Measurements from ENCODE around the gene HLA-DMB. TPM values are rescaled to one million over a fixed set of nuclear protein-coding genes. Genes with fewer than 3 reads are reported as not detected.

The HLA-DMB gene
- total RNA-seq, 4 donors from 2014 or later: 16.9 to 29.4 (median 22.4) TPM

DNA sequence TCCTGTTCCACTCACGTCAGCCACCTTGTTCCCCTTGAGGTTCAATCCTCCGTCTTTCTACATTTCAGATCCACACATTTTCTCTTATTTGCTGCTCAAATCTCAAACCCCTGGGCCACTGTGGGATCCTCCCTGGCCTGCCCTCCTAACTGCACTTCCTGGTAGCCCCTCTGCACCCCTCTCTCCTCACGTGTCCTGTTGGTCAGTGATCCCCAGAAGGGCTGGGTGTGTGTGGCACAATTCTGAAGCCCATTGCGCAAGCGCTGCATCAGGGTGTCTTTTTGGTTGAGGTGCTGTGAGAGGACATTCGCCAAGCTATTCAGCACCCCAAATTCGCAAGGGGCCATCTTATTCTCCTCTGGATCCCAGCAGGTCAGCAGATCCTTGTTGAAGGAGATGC is 2.3 kb downstream of the HLA-DMB start:
- no peak overlapping the region for H3K4me3 ChIP-seq
- TF ChIP-seq POLR2A (IDR thresholded peaks at IDR 0.05): no peak
- TF ChIP-seq, protein P1, sequence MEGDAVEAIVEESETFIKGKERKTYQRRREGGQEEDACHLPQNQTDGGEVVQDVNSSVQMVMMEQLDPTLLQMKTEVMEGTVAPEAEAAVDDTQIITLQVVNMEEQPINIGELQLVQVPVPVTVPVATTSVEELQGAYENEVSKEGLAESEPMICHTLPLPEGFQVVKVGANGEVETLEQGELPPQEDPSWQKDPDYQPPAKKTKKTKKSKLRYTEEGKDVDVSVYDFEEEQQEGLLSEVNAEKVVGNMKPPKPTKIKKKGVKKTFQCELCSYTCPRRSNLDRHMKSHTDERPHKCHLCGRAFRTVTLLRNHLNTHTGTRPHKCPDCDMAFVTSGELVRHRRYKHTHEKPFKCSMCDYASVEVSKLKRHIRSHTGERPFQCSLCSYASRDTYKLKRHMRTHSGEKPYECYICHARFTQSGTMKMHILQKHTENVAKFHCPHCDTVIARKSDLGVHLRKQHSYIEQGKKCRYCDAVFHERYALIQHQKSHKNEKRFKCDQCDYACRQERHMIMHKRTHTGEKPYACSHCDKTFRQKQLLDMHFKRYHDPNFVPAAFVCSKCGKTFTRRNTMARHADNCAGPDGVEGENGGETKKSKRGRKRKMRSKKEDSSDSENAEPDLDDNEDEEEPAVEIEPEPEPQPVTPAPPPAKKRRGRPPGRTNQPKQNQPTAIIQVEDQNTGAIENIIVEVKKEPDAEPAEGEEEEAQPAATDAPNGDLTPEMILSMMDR (IDR thresholded peaks at IDR 0.05): no peak
- no peaks in the 10 kb centered on the region for H3K4me1 ChIP-seq
- no peaks in the 10 kb centered on the region for H3K27me3 ChIP-seq
- no peak overlapping the region for H3K27ac ChIP-seq
- DNase-seq: no peak
- H3K9me3 ChIP-seq: no peaks in the 10 kb centered on the region
- intact Hi-C loops (cut with DNase I; ENCODE audit: low total_unique reads): loop anchor here (10.0 kb wide), 2 partner anchors 46 to 54 kb away; no protein-coding TSS in a partner anchor
- no peaks in the 10 kb centered on the region for H3K36me3 ChIP-seq

DNA sequence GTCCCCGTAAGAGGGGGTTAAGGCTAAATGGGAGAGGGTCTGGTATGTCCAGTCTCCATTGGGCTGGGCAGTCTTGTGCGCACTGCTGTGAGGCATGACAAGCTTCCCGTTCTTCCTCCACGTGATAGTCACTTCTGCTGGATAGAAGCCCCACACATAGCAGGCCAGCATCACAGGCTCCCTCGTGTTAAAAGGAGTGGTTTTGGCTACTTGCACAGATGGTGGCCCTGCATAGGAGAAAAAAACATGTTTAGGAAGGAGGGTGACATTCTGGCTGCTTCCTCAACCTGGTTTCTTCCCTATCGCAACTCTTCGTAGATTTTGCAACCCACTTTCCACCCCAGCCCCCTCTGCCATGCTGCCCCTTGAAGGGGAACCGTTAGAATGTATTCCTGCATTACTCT is 3.6 kb downstream of the HLA-DMB start:
- intact Hi-C loops (cut with DNase I; ENCODE audit: low total_unique reads): loop anchor here (10.0 kb wide), 2 partner anchors 48 to 52 kb away; no protein-coding TSS in a partner anchor
- Histone ChIP-seq H3K27ac (no peak overlapping the region), H3K27me3 (no peaks in the 10 kb centered on the region), H3K9me3 (no peaks in the 10 kb centered on the region), H3K4me3 (no peak overlapping the region), H3K4me1 (no peaks in the 10 kb centered on the region), H3K36me3 (no peaks in the 10 kb centered on the region)
- TF ChIP-seq POLR2A (IDR thresholded peaks at IDR 0.05): no peak
- TF ChIP-seq, protein P1 (IDR thresholded peaks at IDR 0.05): no peak
- DNase-seq: no peak

DNA sequence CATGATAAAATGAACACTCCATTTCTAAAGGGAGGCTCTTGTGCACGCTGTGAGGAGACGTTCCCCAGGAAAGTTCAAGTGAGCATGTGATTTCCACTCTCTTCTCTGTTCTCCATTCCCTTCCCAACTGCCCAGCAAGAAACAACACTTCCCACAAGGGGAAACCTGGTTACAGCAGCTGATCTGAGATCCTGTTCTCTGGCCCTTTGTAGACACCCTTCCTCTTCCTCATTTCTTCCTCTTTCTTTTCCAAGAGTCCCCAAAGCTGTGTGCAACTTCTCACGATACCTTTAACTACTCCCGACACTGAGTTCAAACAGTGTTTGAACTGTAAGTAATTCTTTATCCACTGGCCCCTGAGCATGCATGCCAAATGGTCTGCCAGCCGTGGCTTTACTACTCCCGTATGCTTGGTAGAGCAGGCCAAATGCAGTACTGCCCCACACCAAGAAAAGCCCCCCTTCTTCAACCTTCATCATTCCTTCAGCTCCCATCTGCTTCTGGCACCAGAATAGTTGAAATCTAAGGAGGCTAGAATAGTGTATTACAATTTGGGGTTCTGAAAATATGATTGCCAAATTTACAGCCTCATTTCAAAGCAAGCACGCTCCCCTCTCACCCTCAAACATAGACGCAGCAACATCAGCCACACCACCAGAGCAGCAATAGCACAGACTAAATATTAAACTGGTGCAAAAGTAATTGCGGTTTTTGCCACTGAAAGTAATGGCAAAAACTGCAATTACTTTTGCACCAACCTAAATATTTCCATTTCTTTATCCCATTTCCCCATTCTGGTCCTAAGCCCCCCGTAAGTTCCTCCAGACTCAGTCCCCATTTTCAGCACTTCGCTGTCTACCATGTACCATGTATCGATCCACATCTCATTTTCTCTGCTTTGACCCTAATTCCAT is 4.3 kb downstream of the HLA-DMB start:
- Histone ChIP-seq H3K27me3 (no peaks in the 10 kb centered on the region), H3K36me3 (no peaks in the 10 kb centered on the region), H3K27ac (no peak overlapping the region), H3K9me3 (no peaks in the 10 kb centered on the region), H3K4me3 (no peak overlapping the region), H3K4me1 (no peaks in the 10 kb centered on the region)
- TF ChIP-seq, protein P1 (IDR thresholded peaks at IDR 0.05): no peak
- no peak for TF ChIP-seq POLR2A (IDR thresholded peaks at IDR 0.05)
- intact Hi-C loops (cut with DNase I; ENCODE audit: low total_unique reads): loop anchor here (10.0 kb wide), 2 partner anchors 48 to 52 kb away; no protein-coding TSS in a partner anchor
- DNase-seq: no peak

DNA sequence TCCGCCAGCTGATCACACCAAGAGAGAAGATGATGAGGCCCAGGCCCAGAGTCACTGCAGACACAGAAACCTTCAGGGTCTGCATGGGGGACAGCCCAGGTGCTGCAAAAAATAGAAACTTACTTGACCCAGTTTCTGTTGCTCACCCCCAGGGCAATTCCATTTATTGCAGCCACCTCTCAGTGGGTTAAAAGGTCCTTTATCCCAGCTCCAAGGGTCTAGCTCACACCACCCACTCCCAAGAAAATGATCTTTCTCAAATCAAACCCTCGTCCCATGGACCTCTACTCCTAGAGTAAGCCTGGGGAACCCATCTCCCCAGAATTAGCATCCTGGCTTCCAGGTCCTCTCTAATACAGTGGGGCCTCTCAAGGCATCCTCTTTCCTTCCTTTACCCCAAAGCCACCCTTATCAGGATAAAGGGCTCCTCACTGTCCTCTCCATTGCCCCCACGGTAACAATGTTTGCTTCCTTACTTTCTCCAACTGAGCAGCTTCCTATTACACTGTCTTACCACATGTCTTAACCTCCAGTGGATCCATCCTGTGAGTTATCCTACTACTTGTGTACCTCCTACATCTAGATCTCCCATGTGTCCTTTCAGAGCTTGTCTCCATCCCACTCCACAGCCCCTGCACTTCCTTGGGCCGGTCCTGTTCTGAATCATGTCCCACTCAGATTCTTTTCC is 5.1 kb downstream of the HLA-DMB start:
- DNase-seq: no peak
- no peak for TF ChIP-seq POLR2A (IDR thresholded peaks at IDR 0.05)
- TF ChIP-seq, protein P1 (IDR thresholded peaks at IDR 0.05): no peak
- Histone ChIP-seq H3K36me3 (no peaks in the 10 kb centered on the region), H3K4me1 (no peaks in the 10 kb centered on the region), H3K9me3 (no peaks in the 10 kb centered on the region), H3K4me3 (no peak overlapping the region), H3K27me3 (no peaks in the 10 kb centered on the region), H3K27ac (no peak overlapping the region)
- intact Hi-C loops (cut with DNase I; ENCODE audit: low total_unique reads): loop anchor here (10.0 kb wide), 2 partner anchors 49 to 51 kb away; no protein-coding TSS in a partner anchor

Measured in uterus (tissue), 4 donors.